K562 (cell line): Measurements from ENCODE around the gene MCAT.

Experiments
- CEBPB ChIP-seq: fragments of 450-650 bp; IDR thresholded peaks from 2 replicates; pipeline ENCODE4 v1.6.1; 2016; ENCODE audit warnings: missing genetic modification characterization, missing compliant biosample characterization
- CTCF ChIP-seq, 3 experiments: IDR thresholded peaks in 2 of 3; conservative IDR thresholded peaks in 1 of 3; 2 replicates each; pipeline ENCODE4 v1.5.1; 2011 to 2012; ENCODE audit warnings: low read length in 3 of 3, mild to moderate bottlenecking in 3 of 3, control low read depth in 2 of 3, improper control_type of control experiment in 1 of 3, inconsistent platforms in 1 of 3, low read depth in 1 of 3, mixed read lengths in 1 of 3, moderate library complexity in 1 of 3; ENCODE audit not compliant: insufficient read depth in 2 of 3
- MAX ChIP-seq: sonication (generic); formaldehyde crosslinking; IDR thresholded peaks from 2 replicates; pipeline ENCODE4 v1.9.0; 2022; ENCODE audit warnings: mild to moderate bottlenecking, missing genetic modification reagents
- SPI1 ChIP-seq: IDR thresholded peaks from 2 replicates; pipeline ENCODE4 v1.6.1; 2011; ENCODE audit warnings: low read depth, low read length, control low read depth, borderline replicate concordance
- USF1 ChIP-seq: sonication (generic); formaldehyde crosslinking; IDR thresholded peaks from 2 replicates; pipeline ENCODE4 v1.9.0; 2022; ENCODE audit warnings: mild to moderate bottlenecking, missing genetic modification reagents
- ZBTB17 ChIP-seq: fragments of 450-650 bp; formaldehyde crosslinking; IDR thresholded peaks from 2 replicates; pipeline ENCODE4 v1.4.0; 2020; ENCODE audit warnings: mild to moderate bottlenecking
- ZNF140 ChIP-seq: fragments of 250-450 bp; sonication (Bioruptor Pico); IDR thresholded peaks from 2 replicates; pipeline ENCODE4 v1.8.0; 2021; ENCODE audit warnings: moderate library complexity, mild to moderate bottlenecking, inconsistent platforms
- ZNF143 ChIP-seq: sonication (generic); formaldehyde crosslinking; IDR thresholded peaks from 2 replicates; pipeline ENCODE4 v1.9.0; 2022; ENCODE audit warnings: mild to moderate bottlenecking, missing genetic modification reagents
- ZNF830 ChIP-seq: fragments of 250-450 bp; sonication (Bioruptor Pico); IDR thresholded peaks from 2 replicates; pipeline ENCODE4 v1.5.0; 2021; ENCODE audit warnings: mild to moderate bottlenecking
- TF ChIP-seq, protein P1 (sequence below), 2 experiments: fragments of 450-650 bp in 1 of 2; sonication (generic) in 1 of 2; formaldehyde crosslinking in 1 of 2; IDR thresholded peaks in 1 of 2; conservative IDR thresholded peaks in 1 of 2; 2 replicates each; pipeline versions ENCODE4 v1.6.1 to v1.8.1; 2016 to 2023; ENCODE audit warnings: mild to moderate bottlenecking in 2 of 2, moderate library complexity in 2 of 2, inconsistent platforms in 1 of 2, missing genetic modification reagents in 1 of 2

- TF ChIP-seq USF1 (CRISPR knock-in tag) (no peak), ZBTB17 (CRISPR knock-in tag) (0 out of 2 replicates have a peak, but pooled peaks have one; percentile 26), ZNF830 (no peak), ZNF140 (CRISPR knock-in tag) (no peak), ZNF143 (CRISPR knock-in tag) (no peak), CTCF (IDR thresholded peaks at IDR 0.05 in 2 of 3, conservative IDR thresholded peaks at IDR 0.05 in 1 of 3; ENCODE audit: insufficient read depth in 2 of 3, low read depth in 1 of 3, low read length in 3 of 3) (no peak), SPI1 (no peak), MAX (peak; percentile 26; the same call in 1 of the 2 replicates), CEBPB (no peak)
- TF ChIP-seq, protein P1, sequence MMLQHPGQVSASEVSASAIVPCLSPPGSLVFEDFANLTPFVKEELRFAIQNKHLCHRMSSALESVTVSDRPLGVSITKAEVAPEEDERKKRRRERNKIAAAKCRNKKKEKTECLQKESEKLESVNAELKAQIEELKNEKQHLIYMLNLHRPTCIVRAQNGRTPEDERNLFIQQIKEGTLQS (IDR thresholded peaks at IDR 0.05) = peak; percentile 51; the same call in 1 of the 2 replicates
- TF ChIP-seq, protein P1 (CRISPR knock-in tag; conservative IDR thresholded peaks at IDR 0.05) = no peak
Observed at GRCh38 chr22:43088984-43089717, 54.0 kb downstream of the MCAT start, which contains the start of gene TTLL1.
